DMS 273 treated with DMSO at 0.1 percent for 48 hours (cell line): Measurements from ENCODE around the gene EEF1AKMT2.

Source experiments
- DNase-seq: peaks from one replicate; lab custom pipeline; 2025; lab: John Stamatoyannopoulos, UW

EEF1AKMT2 gene

GRCh38 chr10:124737221-124737620 lies 54.5 kb downstream of the EEF1AKMT2 start:
- no peak for DNase-seq

GRCh38 chr10:124736491-124737136 lies 55.1 kb downstream of the EEF1AKMT2 start:
- no peak for DNase-seq

- no peak for DNase-seq
Observed at GRCh38 chr10:124735491-124736286, 56.0 kb downstream of the EEF1AKMT2 start.

- DNase-seq, result no peak
Observed at GRCh38 chr10:124734311-124735166, 57.1 kb downstream of the EEF1AKMT2 start.

GRCh38 chr10:124733571-124734245 lies 58.0 kb downstream of the EEF1AKMT2 start:
- no peak for DNase-seq

- DNase-seq, result no peak
Observed at GRCh38 chr10:124732931-124733570, 58.6 kb downstream of the EEF1AKMT2 start.

GRCh38 chr10:124731551-124731950 lies 60.1 kb downstream of the EEF1AKMT2 start:
- no peak for DNase-seq

- no peak for DNase-seq
Observed at GRCh38 chr10:124730790-124731189, 60.9 kb downstream of the EEF1AKMT2 start.

GRCh38 chr10:124728830-124729661 lies 62.6 kb downstream of the EEF1AKMT2 start:
- no peak for DNase-seq

GRCh38 chr10:124728071-124728829 lies 63.4 kb downstream of the EEF1AKMT2 start:
- DNase-seq, result no peak

GRCh38 chr10:124727361-124727960 lies 64.2 kb downstream of the EEF1AKMT2 start:
- DNase-seq, result no peak

GRCh38 chr10:124725791-124726190 lies 65.9 kb downstream of the EEF1AKMT2 start:
- no peak for DNase-seq

GRCh38 chr10:124725171-124725631 lies 66.5 kb downstream of the EEF1AKMT2 start:
- DNase-seq, result no peak

GRCh38 chr10:124724279-124725027 lies 67.2 kb downstream of the EEF1AKMT2 start:
- DNase-seq, result no peak

GRCh38 chr10:124723826-124724225 lies 67.9 kb downstream of the EEF1AKMT2 start:
- no peak for DNase-seq

- DNase-seq, result no peak
Observed at GRCh38 chr10:124722798-124723783, 68.6 kb downstream of the EEF1AKMT2 start.

GRCh38 chr10:124721330-124722045 lies 70.2 kb downstream of the EEF1AKMT2 start:
- DNase-seq, result no peak
